ENCODE measurements around the gene PRAME.

Gene PRAME

DNA sequence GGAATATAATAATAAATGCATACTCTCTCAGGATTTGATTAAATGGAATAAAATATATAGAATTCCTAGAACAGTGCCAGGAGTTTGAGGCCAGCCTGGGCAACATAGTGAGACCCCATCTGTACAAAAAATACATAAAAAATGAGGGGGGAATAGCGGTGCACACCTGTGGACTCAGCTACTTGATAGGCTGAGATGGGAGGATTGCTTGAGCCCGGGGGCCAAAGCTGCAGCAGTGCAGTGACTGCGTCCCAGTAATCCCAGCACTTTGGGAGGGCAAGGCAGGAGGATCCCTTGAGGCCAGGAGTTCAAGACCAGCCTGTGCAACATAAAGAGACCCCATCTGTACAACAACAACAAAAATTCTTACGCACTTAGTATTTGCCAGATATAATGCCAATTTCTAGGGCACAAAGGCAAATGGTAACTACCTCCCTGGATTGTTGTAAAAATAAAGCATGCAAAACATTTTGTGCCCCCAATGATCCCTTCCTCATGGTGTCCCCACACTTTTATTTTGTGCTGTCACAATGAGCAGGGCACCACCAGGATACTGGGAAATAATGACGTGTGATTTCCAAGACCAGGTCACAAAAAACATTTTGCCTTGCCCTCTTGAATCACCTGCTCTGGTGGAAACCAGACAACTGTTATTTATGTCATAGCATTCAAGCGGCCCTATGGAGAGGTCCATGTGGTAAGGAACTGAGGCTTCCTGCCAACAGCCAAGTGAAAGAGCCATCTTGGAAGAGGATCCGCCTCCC, 20.7 kb downstream of the PRAME start (continued):
- TF ChIP-seq, protein P1, sequence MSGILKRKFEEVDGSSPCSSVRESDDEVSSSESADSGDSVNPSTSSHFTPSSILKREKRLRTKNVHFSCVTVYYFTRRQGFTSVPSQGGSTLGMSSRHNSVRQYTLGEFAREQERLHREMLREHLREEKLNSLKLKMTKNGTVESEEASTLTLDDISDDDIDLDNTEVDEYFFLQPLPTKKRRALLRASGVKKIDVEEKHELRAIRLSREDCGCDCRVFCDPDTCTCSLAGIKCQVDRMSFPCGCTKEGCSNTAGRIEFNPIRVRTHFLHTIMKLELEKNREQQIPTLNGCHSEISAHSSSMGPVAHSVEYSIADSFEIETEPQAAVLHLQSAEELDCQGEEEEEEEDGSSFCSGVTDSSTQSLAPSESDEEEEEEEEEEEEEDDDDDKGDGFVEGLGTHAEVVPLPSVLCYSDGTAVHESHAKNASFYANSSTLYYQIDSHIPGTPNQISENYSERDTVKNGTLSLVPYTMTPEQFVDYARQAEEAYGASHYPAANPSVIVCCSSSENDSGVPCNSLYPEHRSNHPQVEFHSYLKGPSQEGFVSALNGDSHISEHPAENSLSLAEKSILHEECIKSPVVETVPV (CRISPR knock-in tag; IDR thresholded peaks at IDR 0.05), result no peak
- TF ChIP-seq, protein P2, sequence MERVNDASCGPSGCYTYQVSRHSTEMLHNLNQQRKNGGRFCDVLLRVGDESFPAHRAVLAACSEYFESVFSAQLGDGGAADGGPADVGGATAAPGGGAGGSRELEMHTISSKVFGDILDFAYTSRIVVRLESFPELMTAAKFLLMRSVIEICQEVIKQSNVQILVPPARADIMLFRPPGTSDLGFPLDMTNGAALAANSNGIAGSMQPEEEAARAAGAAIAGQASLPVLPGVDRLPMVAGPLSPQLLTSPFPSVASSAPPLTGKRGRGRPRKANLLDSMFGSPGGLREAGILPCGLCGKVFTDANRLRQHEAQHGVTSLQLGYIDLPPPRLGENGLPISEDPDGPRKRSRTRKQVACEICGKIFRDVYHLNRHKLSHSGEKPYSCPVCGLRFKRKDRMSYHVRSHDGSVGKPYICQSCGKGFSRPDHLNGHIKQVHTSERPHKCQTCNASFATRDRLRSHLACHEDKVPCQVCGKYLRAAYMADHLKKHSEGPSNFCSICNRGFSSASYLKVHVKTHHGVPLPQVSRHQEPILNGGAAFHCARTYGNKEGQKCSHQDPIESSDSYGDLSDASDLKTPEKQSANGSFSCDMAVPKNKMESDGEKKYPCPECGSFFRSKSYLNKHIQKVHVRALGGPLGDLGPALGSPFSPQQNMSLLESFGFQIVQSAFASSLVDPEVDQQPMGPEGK (CRISPR knock-in tag; IDR thresholded peaks at IDR 0.05; ENCODE audit: borderline replicate concordance), result no peak
- TF ChIP-seq BACH2 (CRISPR knock-in tag; IDR thresholded peaks at IDR 0.05; ENCODE audit: borderline replicate concordance) (no peak), ZFP3 (CRISPR knock-in tag; IDR thresholded peaks at IDR 0.05) (no peak)

DNA sequence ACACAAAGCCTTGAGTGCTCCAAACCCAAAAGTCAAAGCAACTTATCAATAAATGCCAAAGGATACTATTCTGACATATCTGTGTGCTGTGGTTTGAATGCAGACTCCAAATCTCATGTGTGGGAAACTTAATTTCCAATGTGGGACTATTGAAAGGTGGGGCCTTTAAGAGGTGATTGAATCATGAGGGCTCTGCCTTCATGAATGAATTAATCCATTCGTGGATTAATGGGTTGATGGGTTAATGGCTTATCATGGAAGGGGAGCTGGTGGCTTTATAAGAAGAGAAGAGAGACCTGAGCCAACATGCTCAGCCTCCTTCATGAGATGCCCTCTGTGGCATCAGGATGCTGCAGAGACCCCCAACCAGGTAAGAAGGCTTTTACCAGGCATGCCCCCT, 22.1 kb downstream of the PRAME start:
- no peak for ATAC-seq
- TF ChIP-seq ZC3H10 (CRISPR knock-in tag; IDR thresholded peaks at IDR 0.05), result no peak
- TF ChIP-seq, protein P3, sequence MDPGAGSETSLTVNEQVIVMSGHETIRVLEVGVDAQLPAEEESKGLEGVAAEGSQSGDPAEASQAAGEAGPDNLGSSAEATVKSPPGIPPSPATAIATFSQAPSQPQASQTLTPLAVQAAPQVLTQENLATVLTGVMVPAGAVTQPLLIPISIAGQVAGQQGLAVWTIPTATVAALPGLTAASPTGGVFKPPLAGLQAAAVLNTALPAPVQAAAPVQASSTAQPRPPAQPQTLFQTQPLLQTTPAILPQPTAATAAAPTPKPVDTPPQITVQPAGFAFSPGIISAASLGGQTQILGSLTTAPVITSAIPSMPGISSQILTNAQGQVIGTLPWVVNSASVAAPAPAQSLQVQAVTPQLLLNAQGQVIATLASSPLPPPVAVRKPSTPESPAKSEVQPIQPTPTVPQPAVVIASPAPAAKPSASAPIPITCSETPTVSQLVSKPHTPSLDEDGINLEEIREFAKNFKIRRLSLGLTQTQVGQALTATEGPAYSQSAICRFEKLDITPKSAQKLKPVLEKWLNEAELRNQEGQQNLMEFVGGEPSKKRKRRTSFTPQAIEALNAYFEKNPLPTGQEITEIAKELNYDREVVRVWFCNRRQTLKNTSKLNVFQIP (CRISPR knock-in tag; IDR thresholded peaks at IDR 0.05; ENCODE audit: borderline replicate concordance, low read depth), result no peak
- TF ChIP-seq GLIS3 (CRISPR knock-in tag; IDR thresholded peaks at IDR 0.05), result no peak
- TF ChIP-seq SNAI2 (CRISPR knock-in tag; IDR thresholded peaks at IDR 0.05), result no peak
- TF ChIP-seq, protein P1 (CRISPR knock-in tag; IDR thresholded peaks at IDR 0.05), result no peak
- no peak for TF ChIP-seq ZFP30 (CRISPR knock-in tag; IDR thresholded peaks at IDR 0.05)
- no peak for TF ChIP-seq ISL1 (CRISPR knock-in tag; IDR thresholded peaks at IDR 0.05)
- no peak for TF ChIP-seq ZNF70 (CRISPR knock-in tag; IDR thresholded peaks at IDR 0.05)
- TF ChIP-seq, protein P4, sequence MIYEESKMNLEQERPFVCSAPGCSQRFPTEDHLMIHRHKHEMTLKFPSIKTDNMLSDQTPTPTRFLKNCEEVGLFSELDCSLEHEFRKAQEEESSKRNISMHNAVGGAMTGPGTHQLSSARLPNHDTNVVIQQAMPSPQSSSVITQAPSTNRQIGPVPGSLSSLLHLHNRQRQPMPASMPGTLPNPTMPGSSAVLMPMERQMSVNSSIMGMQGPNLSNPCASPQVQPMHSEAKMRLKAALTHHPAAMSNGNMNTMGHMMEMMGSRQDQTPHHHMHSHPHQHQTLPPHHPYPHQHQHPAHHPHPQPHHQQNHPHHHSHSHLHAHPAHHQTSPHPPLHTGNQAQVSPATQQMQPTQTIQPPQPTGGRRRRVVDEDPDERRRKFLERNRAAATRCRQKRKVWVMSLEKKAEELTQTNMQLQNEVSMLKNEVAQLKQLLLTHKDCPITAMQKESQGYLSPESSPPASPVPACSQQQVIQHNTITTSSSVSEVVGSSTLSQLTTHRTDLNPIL (CRISPR knock-in tag; IDR thresholded peaks at IDR 0.05; ENCODE audit: low read depth), result no peak
- TF ChIP-seq, protein P5, sequence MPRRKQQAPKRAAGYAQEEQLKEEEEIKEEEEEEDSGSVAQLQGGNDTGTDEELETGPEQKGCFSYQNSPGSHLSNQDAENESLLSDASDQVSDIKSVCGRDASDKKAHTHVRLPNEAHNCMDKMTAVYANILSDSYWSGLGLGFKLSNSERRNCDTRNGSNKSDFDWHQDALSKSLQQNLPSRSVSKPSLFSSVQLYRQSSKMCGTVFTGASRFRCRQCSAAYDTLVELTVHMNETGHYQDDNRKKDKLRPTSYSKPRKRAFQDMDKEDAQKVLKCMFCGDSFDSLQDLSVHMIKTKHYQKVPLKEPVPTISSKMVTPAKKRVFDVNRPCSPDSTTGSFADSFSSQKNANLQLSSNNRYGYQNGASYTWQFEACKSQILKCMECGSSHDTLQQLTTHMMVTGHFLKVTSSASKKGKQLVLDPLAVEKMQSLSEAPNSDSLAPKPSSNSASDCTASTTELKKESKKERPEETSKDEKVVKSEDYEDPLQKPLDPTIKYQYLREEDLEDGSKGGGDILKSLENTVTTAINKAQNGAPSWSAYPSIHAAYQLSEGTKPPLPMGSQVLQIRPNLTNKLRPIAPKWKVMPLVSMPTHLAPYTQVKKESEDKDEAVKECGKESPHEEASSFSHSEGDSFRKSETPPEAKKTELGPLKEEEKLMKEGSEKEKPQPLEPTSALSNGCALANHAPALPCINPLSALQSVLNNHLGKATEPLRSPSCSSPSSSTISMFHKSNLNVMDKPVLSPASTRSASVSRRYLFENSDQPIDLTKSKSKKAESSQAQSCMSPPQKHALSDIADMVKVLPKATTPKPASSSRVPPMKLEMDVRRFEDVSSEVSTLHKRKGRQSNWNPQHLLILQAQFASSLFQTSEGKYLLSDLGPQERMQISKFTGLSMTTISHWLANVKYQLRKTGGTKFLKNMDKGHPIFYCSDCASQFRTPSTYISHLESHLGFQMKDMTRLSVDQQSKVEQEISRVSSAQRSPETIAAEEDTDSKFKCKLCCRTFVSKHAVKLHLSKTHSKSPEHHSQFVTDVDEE (CRISPR knock-in tag; IDR thresholded peaks at IDR 0.05), result no peak
- no peak for TF ChIP-seq RARB (CRISPR knock-in tag; IDR thresholded peaks at IDR 0.05)
- TF ChIP-seq ZFP3 (CRISPR knock-in tag; IDR thresholded peaks at IDR 0.05), result no peak
- TF ChIP-seq CSDC2 (CRISPR knock-in tag; IDR thresholded peaks at IDR 0.05), result no peak

DNA sequence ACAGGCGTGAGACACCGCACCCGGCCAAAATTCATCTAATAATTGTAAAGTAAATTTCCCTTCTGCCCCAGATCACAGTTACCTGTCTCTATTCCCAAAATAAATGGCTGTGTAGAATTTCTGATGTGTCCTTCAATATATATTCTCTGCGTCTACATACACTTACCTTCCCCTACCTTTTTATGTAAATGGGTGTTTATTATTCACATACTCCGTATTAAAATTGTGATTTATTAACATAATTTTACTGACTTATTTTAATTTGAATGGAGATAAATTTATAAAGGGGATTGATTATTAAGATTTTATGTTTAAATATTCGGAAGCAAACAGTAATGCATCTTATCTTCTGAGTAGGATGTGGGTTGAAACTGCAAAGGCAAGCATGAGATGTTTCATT, 22.6 kb downstream of the PRAME start:
- no peak for ATAC-seq
- TF ChIP-seq, protein P2 (CRISPR knock-in tag; IDR thresholded peaks at IDR 0.05; ENCODE audit: borderline replicate concordance), result no peak
- TF ChIP-seq ZNF565 (CRISPR knock-in tag; conservative IDR thresholded peaks at IDR 0.05; ENCODE audit: low read depth), result no peak
- TF ChIP-seq TOX (CRISPR knock-in tag; IDR thresholded peaks at IDR 0.05; ENCODE audit: borderline replicate concordance), result no peak
- TF ChIP-seq GLIS3 (CRISPR knock-in tag; IDR thresholded peaks at IDR 0.05), result no peak
- TF ChIP-seq, protein P3 (CRISPR knock-in tag; IDR thresholded peaks at IDR 0.05; ENCODE audit: borderline replicate concordance, low read depth), result no peak
- TF ChIP-seq BACH2 (CRISPR knock-in tag; IDR thresholded peaks at IDR 0.05; ENCODE audit: borderline replicate concordance), result no peak
- TF ChIP-seq, protein P5 (CRISPR knock-in tag; IDR thresholded peaks at IDR 0.05), result no peak
- TF ChIP-seq SNAI2 (CRISPR knock-in tag; IDR thresholded peaks at IDR 0.05), result no peak
- no peak for TF ChIP-seq ZC3H10 (CRISPR knock-in tag; IDR thresholded peaks at IDR 0.05)
- TF ChIP-seq ISL1 (CRISPR knock-in tag; IDR thresholded peaks at IDR 0.05), result no peak
